Cardiac septum (tissue), 1 donor: Measurements from ENCODE around the gene NTHL1. TPM values are rescaled to one million over a fixed set of nuclear protein-coding genes. Genes with fewer than 3 reads are reported as not detected.
"Not testable (repeated sequence)": the region's sequence is repeated elsewhere in the genome, so short reads cannot be mapped to it uniquely, and the experiment has no call there.

Experiments
- DNase-seq: peaks from one replicate; pipeline ENCODE4 v3.0.0-alpha.2; 2020; ENCODE audit warnings: low spot score
- intact Hi-C: fragments of 100-400 bp; cut with DNase I; formaldehyde crosslinking; loops from one replicate; pipeline ENCODE4 v1.14.0; 2022
- total RNA-seq: library from RNA; stranded (reverse); fragmentation: NEBNext Ultra II Directional; extraction: Animal tissue kit (Norgen Biotek cat#: 25700); gene quantifications from one replicate; pipeline ENCODE4 v1.2.1, GENCODE V29; 2021
- donor health status: DM: no; HTN: no; CAD: no.

Gene NTHL1
- total RNA-seq, 1 donor from 2014 or later, result 10.4 TPM

- intact Hi-C loops, result loop anchor here (10.0 kb wide), 1 partner anchor 490 kb away; no protein-coding TSS in a partner anchor
These were observed 12.8 kb downstream of the NTHL1 start for GRCh38 chr16:2034696-2035430.

DNA sequence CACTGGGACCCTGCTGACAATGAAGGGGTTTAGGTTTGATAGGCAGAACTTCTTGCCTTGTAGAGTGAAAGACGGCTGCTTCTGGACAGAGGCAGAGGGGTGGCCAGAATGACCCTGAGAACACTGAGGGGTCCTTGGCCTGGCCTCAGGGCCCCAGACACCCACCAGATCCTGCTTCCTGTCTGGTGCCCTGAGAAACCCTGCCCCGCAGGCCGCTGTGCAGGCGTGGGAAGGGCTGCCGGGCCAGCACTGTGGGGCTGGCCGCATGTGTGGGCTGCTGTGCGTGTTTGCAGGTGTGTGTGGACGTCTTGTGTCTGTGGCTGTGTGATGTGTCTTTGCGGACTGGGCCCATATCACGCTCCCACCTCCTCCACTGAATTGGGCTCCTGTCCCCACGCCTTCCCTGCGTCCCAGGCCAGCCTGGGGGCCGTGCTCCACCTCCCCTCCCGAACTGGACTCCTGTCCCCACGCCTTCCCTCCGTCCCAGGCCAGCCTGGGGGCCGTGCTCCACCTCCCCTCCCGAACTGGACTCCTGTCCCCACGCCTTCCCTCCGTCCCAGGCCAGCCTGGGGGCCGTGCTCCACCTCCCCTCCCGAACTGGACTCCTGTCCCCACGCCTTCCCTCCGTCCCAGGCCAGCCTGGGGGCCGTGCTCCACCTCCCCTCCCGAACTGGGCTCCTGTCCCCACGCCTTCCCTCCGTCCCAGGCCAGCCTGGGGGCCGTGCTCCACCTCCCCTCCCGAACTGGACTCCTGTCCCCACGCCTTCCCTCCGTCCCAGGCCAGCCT, 13.5 kb downstream of the NTHL1 start:
- DNase-seq, result not testable (repeated sequence)

More at GRCh38 chr16:2034696-2035430, 12.8 kb downstream of the NTHL1 start:
- DNase-seq, result no peak

DNA sequence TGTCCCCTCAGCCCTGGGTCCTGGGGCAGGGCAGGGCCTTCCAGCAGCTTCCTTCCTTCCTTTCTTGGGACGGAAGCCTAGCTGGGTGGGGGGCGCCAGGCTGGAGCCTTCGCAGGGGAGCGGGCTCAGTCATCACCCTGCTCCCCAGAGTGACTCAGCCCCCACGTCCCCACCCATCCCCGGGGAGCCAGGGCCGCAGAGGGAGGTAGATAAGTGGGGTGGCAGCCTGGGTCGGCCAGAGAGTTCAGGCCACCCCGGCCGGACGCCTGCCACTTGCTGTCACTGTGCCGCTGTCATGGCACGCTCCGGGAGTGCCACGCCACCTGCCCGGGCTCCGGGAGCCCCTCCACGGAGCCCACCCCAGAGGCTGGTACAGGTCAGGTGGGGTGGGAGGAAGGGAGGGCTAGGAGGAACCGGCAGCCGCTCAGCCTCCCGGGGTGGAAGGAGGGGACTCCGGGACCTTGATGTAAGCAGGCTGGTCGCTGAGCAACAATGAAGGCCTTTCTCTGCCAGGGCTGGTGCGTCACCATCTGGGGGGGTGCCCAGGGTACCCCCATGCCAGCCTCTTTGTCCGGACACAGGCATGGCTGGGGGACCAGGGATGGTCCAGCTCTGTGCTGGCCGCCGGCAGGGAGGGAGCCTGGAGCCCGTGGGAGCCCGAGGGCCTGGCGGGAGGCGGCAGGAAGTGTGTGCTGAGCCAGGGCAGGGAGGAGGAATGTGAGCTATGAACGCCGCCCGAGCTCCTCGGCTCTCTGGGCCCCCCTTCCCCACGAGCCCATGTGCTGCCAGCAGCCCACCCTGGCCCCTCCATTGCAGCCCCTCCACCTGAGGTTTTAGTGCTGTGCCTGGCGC, 14.4 kb downstream of the NTHL1 start:
- intact Hi-C loops, result loop anchor here (10.0 kb wide), 1 partner anchor 488 kb away; no protein-coding TSS in a partner anchor
- no peak for DNase-seq

More for the DNA sequence above, 13.5 kb downstream of the NTHL1 start:
- intact Hi-C loops, result loop anchor here (10.0 kb wide), 1 partner anchor 489 kb away; no protein-coding TSS in a partner anchor

DNA sequence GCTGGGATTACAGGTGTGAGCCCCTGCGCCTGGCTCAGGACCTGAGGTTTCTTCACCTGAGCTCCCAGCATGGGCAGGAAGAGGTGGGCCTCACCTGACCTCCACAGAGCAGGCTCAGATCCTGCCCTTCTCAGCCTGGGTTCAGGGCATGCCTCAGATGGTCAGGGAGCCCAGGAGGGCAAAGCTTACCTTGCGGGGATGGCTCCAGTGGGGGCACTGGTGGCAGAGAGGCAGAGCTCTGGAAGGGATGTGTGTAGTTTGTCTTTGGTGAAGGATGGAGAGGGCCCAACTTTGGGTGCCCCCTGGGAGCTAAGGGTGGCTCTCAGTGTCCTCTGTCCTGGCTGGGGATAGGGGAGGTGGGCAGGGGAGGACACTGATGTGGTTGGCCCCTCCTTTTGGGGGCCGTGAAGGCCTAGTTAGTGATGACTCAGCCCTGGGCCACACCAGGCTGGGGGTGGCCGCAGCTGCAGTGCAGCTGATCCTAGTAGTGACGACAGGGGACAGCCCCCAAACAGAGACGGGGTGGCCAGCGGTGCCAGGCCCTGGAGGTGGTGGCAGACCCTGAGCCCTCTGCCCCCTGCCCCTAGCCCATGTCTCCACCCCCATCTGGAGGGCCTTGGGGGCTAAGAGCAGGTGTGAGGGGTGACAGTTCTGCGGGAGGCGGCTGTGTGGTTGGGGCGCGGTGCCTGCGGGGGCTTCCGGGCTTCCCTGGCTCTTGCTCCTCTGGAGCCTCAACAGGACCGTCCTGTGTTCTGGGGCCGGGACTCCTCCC, 15.2 kb downstream of the NTHL1 start:
- intact Hi-C loops, result loop anchor here (10.0 kb wide), 1 partner anchor 488 kb away; no protein-coding TSS in a partner anchor
- no peak for DNase-seq

GRCh38 chr16:2031081-2031577, 16.5 kb downstream of the NTHL1 start:
- no peak for DNase-seq

DNA sequence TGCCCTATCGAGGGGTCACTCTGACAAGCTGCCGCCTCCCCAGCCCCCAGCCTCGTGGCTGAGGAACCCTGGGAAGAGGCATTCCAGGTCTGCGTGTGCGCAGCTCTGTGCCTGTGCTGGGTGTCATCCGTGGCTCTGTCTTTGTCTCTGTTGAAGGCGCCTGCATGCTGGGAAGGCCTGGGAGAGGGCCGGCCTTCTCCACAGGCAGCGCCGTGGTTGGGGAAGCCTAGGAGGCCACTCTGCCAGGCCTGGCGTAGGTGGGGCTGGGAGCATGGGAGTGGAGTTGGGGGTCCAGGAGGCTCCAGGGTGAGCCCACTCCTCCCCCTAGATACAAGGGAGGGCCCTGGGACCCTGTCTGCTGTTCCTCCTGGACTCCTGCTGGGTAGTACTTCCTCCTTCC, 17.6 kb downstream of the NTHL1 start:
- DNase-seq, result no peak
- intact Hi-C loops, result loop anchor here (10.0 kb wide), 1 partner anchor 485 kb away; no protein-coding TSS in a partner anchor

More at GRCh38 chr16:2031081-2031577, 16.5 kb downstream of the NTHL1 start:
- intact Hi-C loops, result loop anchor here (10.0 kb wide), 1 partner anchor 486 kb away; no protein-coding TSS in a partner anchor

DNA sequence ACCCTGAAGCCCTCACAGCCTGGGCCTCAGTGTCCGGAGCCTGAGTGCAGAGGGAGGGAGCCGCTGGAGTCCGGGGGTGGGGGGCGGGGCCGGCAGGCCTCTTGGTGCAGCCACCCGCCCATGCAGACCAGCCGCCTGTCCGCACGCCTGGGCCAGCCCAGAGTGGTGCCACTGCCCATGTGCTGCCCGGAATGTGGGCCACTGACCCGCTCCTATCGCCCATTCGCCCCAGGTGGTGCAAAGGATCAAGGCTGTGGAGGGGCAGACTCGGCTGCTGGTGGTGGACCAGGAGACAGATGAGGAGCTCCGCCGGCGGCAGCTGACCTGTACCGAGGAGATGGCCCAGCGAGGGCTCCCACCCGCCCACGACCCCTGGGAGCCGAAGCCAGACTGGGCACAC, 18.3 kb downstream of the NTHL1 start:
- no peak for DNase-seq
- intact Hi-C loops, result loop anchor here (2.0 to 10.0 kb wide), 2 partner anchors 15 to 475 kb away; no protein-coding TSS in a partner anchor

- intact Hi-C loops, result loop anchor here (2.0 to 10.0 kb wide), 2 partner anchors 16 to 476 kb away; no protein-coding TSS in a partner anchor
- no peak for DNase-seq
These were observed 18.9 kb downstream of the NTHL1 start for GRCh38 chr16:2028620-2029220.

DNA sequence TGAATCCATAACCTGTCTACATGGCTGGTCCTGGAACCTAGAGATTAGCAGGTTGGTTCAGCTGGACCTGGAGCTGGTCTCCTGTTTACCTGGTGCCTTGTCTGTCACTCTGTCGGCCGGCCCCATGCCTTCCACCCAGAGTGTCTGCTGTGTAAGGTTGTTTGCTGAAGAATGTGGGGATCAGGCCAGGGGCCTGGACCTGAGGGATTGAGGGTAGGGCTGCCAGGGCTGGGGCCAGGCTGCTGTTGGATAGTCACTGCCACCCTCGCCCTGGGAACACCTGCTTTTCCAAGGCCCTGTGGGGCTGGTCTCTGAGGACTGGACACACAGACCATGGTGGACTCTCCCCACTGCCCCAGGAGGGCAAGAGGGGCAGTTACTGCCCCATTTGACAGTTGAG, 19.5 kb downstream of the NTHL1 start:
- DNase-seq, result no peak

DNA sequence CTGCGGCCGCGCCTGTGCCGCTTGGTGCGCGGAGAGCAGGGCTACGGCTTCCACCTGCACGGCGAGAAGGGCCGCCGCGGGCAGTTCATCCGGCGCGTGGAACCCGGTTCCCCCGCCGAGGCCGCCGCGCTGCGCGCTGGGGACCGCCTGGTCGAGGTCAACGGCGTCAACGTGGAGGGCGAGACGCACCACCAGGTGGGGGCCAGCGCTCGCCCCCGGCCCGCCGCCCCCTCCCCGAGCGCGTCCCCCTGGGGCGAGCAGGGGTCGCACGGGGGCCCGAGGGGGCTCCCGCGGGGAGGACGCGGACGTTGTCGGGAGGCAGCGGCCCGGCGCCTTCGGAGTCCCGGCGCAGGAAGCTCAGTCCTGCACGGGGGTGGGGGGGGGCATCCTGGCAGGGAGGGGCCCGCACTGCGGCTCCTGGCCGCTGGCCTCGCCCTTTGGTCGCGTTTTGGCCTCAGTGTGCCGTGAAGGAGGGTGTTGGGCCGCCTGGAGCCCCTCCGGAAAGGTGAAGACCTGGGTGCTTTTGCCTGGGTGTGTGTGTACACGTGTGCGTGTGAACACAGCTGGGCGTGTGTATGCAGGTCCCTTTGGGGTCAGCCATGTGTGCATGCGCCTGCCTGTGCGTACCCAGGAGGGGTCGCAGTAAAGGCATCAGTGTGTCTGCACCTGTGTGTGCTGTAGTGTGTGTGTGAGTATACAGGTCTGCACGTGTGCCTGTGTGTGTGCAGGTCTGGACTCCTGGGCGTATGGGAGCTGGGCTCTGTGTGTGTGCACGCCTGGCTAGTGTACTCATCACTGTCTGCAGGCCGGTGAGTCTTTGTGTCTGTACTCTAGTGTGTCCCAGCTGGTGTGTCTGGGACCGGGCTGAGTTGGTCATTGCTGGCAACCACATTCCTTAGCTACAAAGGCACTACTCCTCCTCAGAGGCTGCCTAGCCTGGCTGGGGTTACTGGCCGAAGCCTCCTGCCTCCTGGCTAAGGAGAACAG, 20.3 kb downstream of the NTHL1 start:
- DNase-seq, result no peak
- intact Hi-C loops, result loop anchor here (2.0 to 10.0 kb wide), 2 partner anchors 17 to 477 kb away; no protein-coding TSS in a partner anchor

More for the DNA sequence above, 19.5 kb downstream of the NTHL1 start:
- intact Hi-C loops, result loop anchor here (2.0 to 10.0 kb wide), 2 partner anchors 17 to 477 kb away; no protein-coding TSS in a partner anchor

GRCh38 chr16:2026461-2027023, 21.1 kb downstream of the NTHL1 start, which contains the start of gene NHERF2:
Gene NHERF2, plus strand, starts transcription at chr16:2026902. Its CDS starts 104 bp downstream, at chr16:2027006.
- intact Hi-C loops, result loop anchor here (10.0 kb wide), 1 partner anchor 478 kb away; no protein-coding TSS in a partner anchor
- DNase-seq, result no peak

GRCh38 chr16:2025878-2026460, 21.7 kb downstream of the NTHL1 start:
- intact Hi-C loops, result loop anchor here (10.0 kb wide), 1 partner anchor 479 kb away; no protein-coding TSS in a partner anchor

DNA sequence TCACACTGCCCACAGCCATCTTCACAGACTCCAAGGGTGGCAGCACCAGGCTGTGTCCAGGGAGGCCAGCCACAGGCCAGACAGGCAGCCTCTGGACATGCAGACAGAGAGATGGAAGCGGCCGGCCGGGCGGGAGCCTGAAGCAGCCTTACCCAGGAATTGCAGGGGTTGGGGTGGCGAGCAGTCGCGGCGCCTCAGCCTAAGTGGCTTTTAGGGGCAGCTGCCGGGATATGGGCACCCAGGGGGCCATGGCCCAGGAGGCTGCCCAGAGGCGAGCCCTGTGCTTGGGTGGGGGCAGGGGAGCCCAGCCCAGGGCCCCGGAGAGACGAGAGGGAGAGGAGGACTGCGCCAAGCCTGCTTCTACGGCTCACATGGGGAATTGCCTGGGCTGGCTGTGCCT, 22.4 kb downstream of the NTHL1 start:
- intact Hi-C loops, result loop anchor here (10.0 kb wide), 1 partner anchor 480 kb away; no protein-coding TSS in a partner anchor
- no peak for DNase-seq

More at GRCh38 chr16:2025878-2026460, 21.7 kb downstream of the NTHL1 start:
- DNase-seq, result no peak

DNA sequence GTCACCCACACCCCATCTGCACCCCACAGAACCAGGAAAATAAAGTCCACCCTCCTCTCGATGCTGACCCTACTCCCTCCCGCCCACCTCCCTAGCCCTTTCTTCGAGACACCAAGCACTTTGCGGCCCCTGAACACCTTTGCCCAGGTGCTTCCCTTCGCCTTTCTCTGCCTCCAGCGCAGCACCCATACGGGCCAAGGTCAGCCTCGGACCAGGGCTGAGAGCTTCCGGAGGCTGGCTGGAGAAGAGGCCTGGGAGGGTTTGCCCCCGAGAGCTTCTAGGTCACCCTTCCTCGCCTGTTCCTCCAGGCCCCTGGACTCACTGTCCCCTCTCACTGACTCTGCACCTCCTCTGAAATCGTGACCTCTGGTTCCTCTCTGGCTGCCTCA, 23.6 kb downstream of the NTHL1 start:
- intact Hi-C loops, result loop anchor here (5.0 to 10.0 kb wide), 2 partner anchors 58 to 481 kb away; no protein-coding TSS in a partner anchor
- no peak for DNase-seq
